Osteocyte (in vitro differentiated cells): ENCODE measurements around the gene LPO. TPM values are rescaled to one million over a fixed set of nuclear protein-coding genes. Genes with fewer than 3 reads are reported as not detected.

Experiments used
- DNase-seq: peaks from one replicate; pipeline ENCODE4 v3.0.0; 2021; ENCODE audit warnings: mixed read lengths; ENCODE audit not compliant: unreplicated experiment; ENCODE audit errors: extremely low spot score
- H3K27ac Mint-ChIP-seq: one replicate; pipeline ENCODE4 v1.8.0; 2021; ENCODE audit warnings: mild to moderate bottlenecking, mixed read lengths; ENCODE audit not compliant: unreplicated experiment
- H3K27me3 Mint-ChIP-seq: one replicate; pipeline ENCODE4 v1.8.0; 2021; ENCODE audit warnings: mixed read lengths; ENCODE audit not compliant: unreplicated experiment
- H3K36me3 Mint-ChIP-seq: one replicate; pipeline ENCODE4 v1.8.0; 2021; ENCODE audit warnings: mixed read lengths; ENCODE audit not compliant: unreplicated experiment
- H3K4me1 Mint-ChIP-seq: one replicate; pipeline ENCODE4 v1.8.0; 2021; ENCODE audit warnings: mixed read lengths; ENCODE audit not compliant: unreplicated experiment
- H3K4me3 Mint-ChIP-seq: one replicate; pipeline ENCODE4 v1.8.0; 2021; ENCODE audit warnings: mild to moderate bottlenecking, moderate library complexity, mixed read lengths; ENCODE audit not compliant: unreplicated experiment
- H3K9me3 Mint-ChIP-seq: one replicate; pipeline ENCODE4 v1.8.0; 2021; ENCODE audit warnings: mixed read lengths; ENCODE audit not compliant: unreplicated experiment
- total RNA-seq: library from RNA; stranded (reverse); gene quantifications from 2 replicates; pipeline ENCODE4 v1.2.1, GENCODE V29; 2021
- TF ChIP-seq, protein P1 (sequence below): fragments of 200-600 bp; sonication (generic); IDR thresholded peaks from 2 replicates; pipeline ENCODE4 v1.5.0; 2021; ENCODE audit warnings: antibody characterized with exemption, mild to moderate bottlenecking, moderate library complexity

Gene LPO
- total RNA-seq, 1 donor from 2014 or later, result not detected

DNA sequence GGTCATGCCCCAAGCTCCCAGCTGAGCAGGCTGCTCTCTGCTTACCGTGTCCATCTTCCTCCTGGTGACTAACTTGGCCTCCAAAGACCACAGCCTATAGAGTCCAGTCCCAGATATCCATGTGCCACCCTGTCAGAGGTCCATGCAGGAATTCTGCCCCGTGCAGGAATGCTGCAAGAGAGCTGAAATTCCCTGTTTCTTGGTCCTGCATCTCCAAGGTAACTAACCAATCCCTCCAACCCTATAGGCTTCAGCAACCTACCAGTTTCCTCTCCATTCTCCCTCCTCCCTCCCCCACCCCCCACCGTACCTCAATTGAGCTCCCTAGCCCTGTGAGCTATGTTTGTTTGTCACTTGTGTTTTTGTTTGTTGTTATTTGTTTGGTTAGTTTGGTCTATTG is 9.7 kb upstream of the LPO start:
- Mint-ChIP-seq H3K4me1 (peaks cover 7% of the 10 kb centered on the region), H3K36me3 (no peaks in the 10 kb centered on the region), H3K9me3 (no peaks in the 10 kb centered on the region), H3K27ac (no peak overlapping the region), H3K4me3 (no peak overlapping the region), H3K27me3 (peaks cover 31% of the 10 kb centered on the region)
- TF ChIP-seq, protein P1, sequence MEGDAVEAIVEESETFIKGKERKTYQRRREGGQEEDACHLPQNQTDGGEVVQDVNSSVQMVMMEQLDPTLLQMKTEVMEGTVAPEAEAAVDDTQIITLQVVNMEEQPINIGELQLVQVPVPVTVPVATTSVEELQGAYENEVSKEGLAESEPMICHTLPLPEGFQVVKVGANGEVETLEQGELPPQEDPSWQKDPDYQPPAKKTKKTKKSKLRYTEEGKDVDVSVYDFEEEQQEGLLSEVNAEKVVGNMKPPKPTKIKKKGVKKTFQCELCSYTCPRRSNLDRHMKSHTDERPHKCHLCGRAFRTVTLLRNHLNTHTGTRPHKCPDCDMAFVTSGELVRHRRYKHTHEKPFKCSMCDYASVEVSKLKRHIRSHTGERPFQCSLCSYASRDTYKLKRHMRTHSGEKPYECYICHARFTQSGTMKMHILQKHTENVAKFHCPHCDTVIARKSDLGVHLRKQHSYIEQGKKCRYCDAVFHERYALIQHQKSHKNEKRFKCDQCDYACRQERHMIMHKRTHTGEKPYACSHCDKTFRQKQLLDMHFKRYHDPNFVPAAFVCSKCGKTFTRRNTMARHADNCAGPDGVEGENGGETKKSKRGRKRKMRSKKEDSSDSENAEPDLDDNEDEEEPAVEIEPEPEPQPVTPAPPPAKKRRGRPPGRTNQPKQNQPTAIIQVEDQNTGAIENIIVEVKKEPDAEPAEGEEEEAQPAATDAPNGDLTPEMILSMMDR, result no peak
- no peak for DNase-seq

DNA sequence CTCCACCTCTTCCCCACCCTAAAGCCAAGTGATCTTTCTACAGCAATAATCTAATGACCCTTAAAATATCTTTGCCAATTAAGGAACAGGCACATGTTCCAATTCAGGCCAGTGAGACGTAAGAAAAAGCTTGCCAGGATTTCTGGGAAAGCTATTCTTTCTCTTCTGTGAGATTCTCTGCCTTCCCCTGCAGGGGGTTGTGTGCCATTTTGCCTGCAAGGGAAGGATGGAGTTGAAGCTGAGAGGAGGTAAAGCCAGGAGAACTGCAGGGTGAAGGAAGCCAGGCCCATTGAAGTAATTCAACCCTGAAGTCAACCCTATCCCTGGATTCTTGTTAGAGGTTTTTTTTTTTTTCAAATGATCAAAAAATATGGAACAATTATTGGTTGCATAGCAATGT is 9.0 kb upstream of the LPO start:
- H3K27me3 Mint-ChIP-seq, result peaks cover 34% of the 10 kb centered on the region
- no peak for DNase-seq
- H3K9me3 Mint-ChIP-seq, result no peaks in the 10 kb centered on the region
- TF ChIP-seq, protein P1, result no peak
- H3K4me3 Mint-ChIP-seq, result no peak overlapping the region
- no peak overlapping the region for H3K27ac Mint-ChIP-seq
- H3K36me3 Mint-ChIP-seq, result no peaks in the 10 kb centered on the region
- H3K4me1 Mint-ChIP-seq, result peaks cover 3% of the 10 kb centered on the region

DNA sequence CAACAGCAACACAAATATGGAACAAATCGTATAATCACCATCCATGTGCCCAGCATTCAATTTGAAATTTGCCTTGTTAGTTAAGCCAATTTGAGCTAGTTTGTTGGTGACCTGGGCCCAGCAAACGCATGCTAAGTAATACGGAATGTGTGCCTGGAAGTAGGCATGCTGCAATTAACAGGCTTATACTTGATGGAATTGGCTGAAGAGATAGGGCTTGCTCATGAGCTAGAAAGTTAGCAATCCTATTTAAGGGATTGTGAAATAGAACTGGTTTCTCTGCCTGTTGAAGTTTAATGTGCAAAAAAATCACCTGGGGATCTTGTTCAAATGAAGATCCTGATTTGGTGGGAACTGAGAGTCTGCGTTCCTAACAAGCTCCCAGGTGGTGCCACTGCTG is 8.5 kb upstream of the LPO start:
- Mint-ChIP-seq H3K27ac (no peak overlapping the region), H3K27me3 (peaks cover 38% of the 10 kb centered on the region), H3K9me3 (no peaks in the 10 kb centered on the region), H3K4me1 (no peaks in the 10 kb centered on the region), H3K4me3 (no peak overlapping the region), H3K36me3 (no peaks in the 10 kb centered on the region)
- TF ChIP-seq, protein P1, result no peak
- DNase-seq, result no peak

DNA sequence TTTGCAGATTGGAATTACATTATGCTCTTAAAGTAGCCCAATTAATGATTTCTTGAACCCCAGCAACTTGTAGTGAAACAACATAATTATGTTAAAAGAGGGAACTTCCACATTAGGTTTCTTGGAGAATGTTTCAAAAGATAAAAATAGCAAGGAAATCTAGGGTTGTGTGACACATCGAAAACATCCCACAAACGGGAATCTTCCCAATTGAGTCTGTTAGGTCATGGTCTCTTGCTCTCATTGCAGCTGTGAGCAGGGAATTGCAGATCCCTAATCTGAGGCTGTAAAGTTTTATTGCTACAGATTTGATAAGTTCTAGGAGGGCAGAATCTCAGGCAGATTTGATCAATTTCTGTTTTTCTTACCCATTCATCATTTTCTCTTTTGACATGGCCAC is 6.7 kb upstream of the LPO start:
- TF ChIP-seq, protein P1, result no peak
- Mint-ChIP-seq H3K36me3 (no peaks in the 10 kb centered on the region), H3K9me3 (no peaks in the 10 kb centered on the region), H3K27me3 (peaks cover 54% of the 10 kb centered on the region), H3K4me3 (no peak overlapping the region), H3K27ac (no peak overlapping the region), H3K4me1 (no peaks in the 10 kb centered on the region)
- DNase-seq, result no peak

DNA sequence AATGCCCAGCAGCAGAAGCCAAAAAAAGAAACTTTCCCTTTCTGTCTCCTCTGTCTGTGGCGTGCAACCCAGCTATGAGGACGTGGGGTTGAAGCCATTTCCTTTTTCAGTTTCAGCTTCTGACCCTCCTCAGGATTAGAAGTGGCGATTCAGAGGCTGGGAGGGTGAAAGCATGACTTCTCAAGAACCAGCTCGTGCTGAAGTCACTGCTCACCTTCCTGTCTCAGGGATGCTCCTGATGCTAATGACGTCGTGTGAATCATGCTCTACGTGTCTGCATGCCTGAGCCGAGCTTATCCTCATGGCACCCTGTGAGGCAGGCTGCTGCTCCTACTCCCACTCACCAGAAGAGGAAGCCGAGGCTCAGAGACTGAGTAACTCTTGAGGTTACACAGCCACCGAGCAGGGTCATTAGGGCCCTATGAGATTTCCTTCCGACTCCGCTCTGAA is 5.7 kb upstream of the LPO start:
- Mint-ChIP-seq H3K27ac (no peak overlapping the region), H3K9me3 (no peaks in the 10 kb centered on the region), H3K4me1 (no peaks in the 10 kb centered on the region), H3K36me3 (no peaks in the 10 kb centered on the region), H3K4me3 (no peak overlapping the region), H3K27me3 (peaks cover 63% of the 10 kb centered on the region)
- TF ChIP-seq, protein P1, result no peak
- DNase-seq, result no peak
